Left colon (tissue), 2 donors: Measurements from ENCODE around the gene RB1. TPM values are rescaled to one million over a fixed set of nuclear protein-coding genes. Genes with fewer than 3 reads are reported as not detected.
A peak's percentile ranks its signal among the peaks of the same experiment; 100 is the strongest.
"Not testable (repeated sequence)": the region's sequence is repeated elsewhere in the genome, so short reads cannot be mapped to it uniquely, and the experiment has no call there.

Source experiments
- ATAC-seq: fragments of 200-7000 bp; cut with Tn5 transposase; one replicate; pipeline ENCODE4 v1.9.1; 2020; ENCODE audit warnings: mild to moderate bottlenecking, moderate library complexity
- DNase-seq, 2 donors: peaks; one replicate each; pipeline ENCODE4 v3.0.0-alpha.2; 2020
- intact Hi-C, 2 donors: fragments of 100-400 bp; cut with DNase I in 1 of 2; cut with micrococcal nuclease in 1 of 2; formaldehyde crosslinking; loops; one replicate each; pipeline versions ENCODE4 v1.11.2 to v1.14.0; 2022; cut with DNase I, micrococcal nuclease
- total RNA-seq, 2 donors: library from RNA; stranded (reverse); fragmentation: NEBNext Ultra II Directional; extraction: Animal tissue kit (Norgen Biotek cat#: 25700); gene quantifications; one replicate each; pipeline ENCODE4 v1.2.1, GENCODE V29; 2021
- donor health status: DM: no; HTN: no; CAD: no.
- donor health status: DM: yes; HTN: yes; CAD: no.

Gene RB1
- total RNA-seq, 2 donors from 2014 or later = 23.0 to 26.3 TPM

- ATAC-seq, intact Hi-C loops, DNase-seq: not testable (repeated sequence)
Observed at GRCh38 chr13:48426755-48427298, 123.3 kb downstream of the RB1 start.

GRCh38 chr13:48429036-48429435 lies 125.5 kb downstream of the RB1 start:
- no peak for ATAC-seq
- intact Hi-C loops = no loop called here

GRCh38 chr13:48429886-48430285 lies 126.3 kb downstream of the RB1 start:
- ATAC-seq (no peak), DNase-seq (no peak)
- intact Hi-C loops = no loop called here

More at GRCh38 chr13:48429036-48429435, 125.5 kb downstream of the RB1 start:
- no peak for DNase-seq

DNA sequence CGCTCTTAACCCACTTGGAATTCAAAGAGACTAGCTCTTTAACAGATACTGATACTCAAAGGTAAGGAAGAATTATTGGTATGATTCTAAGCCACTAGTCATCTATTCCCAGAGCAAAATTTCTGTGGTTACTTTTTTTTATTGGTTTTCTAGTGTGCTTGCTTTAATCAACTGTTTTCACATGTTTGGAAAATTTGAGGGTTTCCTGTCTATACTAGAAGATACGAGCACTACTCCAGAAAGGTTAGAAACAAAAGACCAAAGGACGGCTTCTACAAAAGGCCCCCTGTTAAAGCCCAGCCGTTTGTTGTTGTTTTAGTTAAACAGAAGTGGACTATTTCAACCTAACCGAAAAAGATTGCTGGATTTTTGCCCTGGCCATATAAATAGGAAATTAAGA lies 127.9 kb downstream of the RB1 start:
- ATAC-seq (no peak), DNase-seq (no peak)
- intact Hi-C loops = no loop called here

DNA sequence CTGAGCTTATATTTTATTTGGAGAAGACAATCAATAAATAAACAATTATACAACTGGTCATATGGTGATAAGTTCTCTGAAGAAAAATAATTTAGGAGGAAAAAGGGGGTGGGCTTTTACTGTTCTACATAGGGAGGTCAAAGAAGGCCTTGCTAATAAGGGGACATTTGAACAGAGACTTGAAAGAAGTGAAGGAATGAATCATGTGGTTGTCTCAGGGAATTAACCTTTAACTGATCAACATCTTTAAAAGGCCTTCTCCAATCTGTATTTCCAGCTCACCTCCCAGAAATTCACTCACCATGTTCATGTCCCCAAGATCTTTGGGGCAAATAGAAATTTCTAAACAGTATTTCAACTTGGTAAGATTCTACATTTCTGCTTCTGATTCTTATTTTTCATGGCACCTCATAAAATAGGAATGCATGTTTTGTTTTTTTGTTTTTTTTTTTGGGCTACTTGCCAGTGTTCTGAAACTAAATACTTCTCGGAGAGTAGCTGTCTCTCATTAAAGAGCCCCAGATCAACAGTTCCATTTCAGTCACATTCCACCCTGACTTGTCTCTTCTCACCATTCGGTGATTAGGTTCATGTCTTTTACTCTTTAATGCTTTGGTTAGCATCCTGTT lies 128.6 kb downstream of the RB1 start:
- ATAC-seq = no peak

DNA sequence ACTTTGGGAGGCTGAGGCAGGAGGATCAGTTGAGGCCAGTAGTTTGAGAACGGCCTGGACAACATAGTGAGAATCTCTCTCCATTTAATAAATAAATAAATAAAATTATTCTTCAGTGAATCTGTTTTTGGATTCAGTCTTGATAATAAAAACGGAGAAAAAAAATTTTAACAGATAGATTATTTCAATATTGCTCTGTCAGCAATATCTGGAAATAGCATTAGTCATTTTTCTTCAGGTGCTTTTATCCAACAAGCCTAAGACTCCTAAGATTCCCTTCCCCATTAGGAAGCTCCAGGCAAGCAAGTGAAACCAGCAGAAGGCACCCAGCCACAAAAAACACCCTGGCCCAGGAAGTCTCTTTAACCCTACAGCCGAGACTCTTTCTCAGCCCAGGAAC lies 130.6 kb downstream of the RB1 start:
- ATAC-seq = no peak
- DNase-seq = no peak
- intact Hi-C loops = no loop called here

More for the DNA sequence above, 128.6 kb downstream of the RB1 start:
- no peak for DNase-seq
- intact Hi-C loops = no loop called here

DNA sequence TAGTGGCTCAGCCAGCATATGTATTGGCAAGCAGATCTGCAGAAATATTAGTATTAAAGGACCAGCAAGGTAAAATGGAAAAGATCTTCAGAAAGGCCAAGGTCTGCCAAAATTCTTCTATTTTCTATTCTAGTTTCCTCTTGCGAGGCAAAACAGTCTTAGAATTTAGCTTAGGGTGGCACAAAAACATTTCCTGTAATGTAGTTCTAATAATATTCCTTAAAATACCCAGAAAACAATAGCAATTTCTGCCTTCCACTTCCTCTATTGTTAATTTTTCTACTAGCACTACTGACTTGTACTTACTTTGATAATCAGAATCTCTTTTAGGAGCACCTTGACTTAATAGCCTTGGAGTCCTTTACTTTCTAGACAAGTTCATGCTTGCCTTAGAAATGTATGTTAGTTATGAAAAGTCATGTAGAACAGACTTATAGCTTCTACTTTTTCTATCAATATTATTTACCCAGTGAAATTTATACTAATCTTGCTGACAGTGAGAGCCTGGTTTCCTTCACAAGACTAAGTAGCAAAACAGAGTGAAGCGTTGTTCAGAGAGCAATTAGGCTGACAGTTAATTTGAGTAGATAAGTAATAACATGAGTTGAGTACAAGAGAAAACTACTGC lies 133.2 kb downstream of the RB1 start:
- DNase-seq = no peak
- intact Hi-C loops = no loop called here
- ATAC-seq = no peak

DNA sequence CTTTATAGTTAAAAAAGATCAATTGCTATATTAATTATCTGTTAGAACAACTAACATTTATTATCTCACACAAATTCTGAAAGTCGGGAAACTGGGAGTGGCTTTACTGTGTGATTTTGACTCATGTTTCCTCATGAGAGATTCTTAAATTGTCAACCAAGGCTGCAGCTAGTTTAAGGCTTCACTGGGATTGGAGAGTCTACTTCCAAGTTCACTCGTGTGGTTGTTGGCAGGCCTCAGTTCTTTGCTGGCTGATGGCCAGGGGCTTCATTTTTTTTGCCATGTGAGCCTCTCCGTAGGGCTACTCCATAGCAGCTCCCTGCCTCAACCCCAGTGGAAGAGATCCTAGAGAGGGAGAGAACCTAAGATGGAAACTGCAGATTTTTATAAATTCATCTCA lies 133.8 kb downstream of the RB1 start:
- DNase-seq (peak in 1 of 2 donors; percentile 23), ATAC-seq (no peak)
- intact Hi-C loops = no loop called here

DNA sequence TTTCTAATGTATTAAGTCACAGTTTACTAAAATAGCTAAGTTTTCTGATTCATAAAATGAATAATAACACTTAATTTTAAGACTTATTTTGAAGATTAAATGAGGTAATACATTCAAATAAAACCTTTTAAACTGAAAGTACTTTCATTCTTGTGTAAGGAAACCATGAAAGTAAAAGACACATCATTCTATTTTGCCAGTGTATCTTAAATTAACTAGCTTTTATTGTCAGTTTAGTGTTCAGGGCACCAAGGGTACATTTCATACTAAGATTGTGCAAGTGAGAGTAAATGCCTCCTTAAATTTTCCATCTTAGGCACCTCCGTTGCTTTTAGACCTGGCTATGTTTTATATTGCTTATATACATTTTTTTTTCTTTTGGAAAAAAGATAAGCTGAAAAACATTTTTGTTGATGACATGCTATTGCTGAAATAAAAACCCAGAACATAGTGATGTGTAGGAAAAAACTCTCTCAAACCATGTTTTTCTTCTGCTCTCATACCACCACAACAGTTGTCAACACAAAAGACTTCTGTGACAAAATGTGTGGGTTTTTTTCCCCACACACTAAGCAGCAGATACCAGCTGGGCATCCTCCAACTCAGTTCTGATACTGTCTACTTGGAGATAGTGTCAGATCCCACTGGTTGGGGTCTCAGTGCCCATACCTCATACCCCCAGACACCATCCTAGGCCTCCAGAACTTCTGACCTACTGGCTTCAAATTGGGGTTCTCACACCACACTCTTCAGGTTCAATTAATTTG lies 140.1 kb downstream of the RB1 start:
- ATAC-seq = no peak
- no peak for DNase-seq
- intact Hi-C loops = no loop called here

DNA sequence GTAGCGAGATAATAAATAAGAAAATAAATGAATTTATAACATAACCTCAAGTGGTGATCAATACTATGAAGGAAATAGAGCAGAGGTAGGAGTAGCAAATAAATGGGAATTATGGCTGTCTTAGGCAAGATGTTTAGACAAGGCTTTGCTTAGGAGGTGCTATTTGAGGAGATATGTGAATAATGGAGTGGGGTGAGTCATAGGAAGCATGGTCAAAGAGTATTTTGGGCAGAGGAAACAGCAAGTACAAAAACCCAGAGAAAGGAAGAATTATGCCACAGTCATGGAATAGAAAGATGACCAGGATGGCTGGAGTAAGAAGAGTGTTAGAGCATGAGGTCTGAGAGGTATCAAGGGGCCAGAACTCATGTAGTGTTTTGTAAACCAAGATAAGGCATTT lies 142.9 kb downstream of the RB1 start:
- ATAC-seq = no peak
- intact Hi-C loops = no loop called here
- no peak for DNase-seq

DNA sequence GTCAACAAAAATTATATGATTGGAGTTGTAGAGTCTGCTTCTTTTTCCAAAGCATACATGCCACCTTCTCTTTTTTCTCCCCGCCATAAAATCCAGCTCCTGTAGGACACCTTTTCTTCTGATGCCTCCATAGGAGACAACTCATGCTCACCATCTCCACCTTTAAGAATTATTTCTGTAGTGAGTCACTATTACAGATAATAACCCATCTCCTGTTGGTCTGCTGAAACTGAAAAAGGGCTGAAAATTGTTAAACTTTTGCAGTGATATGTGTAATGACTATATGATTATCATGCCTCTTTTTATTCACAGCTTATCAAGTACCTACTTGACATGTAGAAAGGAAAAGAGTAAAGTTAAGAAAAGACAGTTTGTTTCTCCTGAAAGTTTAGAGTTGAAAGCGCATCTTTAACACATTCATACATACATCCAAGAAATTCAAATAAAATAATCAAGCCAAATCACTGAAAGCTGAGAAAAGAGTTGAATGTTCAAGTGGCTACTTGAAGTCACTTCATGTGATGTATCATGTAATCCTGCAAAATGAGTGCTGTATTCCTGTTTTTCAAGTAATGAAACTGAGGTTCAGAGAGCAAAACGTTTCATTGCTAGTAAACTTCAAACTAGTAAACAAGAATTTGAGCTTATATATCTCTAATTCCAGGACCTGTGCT lies 144.9 kb downstream of the RB1 start:
- ATAC-seq = no peak
- no peak for DNase-seq
- intact Hi-C loops = no loop called here

DNA sequence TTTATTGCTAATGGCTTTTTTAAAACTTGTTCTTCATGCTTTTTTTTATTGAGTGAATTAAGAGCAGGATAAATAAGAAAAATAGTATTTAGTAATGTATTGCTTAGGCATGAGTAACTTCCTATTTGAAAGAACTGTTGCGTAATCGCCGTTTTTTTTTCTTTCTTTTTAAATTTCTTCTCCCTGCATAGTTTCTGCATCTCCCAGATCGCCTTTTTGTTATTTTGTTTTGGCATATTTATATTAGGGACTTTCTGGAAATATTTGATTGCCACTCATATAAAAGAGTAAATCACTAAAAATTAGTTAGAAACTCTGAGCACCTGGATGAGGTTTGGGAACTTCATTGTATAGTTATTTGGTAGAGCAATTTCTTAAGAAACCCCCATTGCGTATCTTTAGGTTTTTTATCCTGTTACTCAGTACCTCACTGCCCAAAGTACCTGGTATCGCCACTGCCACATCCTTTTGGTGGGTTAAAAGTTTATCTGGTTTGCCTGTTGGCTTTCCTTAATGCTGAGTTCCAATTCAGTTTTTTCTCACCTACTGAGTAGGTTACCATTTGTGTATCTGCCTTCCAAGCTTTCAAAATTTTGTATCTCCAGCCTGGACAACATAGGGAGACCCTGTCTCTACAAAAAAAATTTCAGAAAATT lies 145.5 kb downstream of the RB1 start:
- ATAC-seq (no peak), DNase-seq (no peak)
- intact Hi-C loops = no loop called here

DNA sequence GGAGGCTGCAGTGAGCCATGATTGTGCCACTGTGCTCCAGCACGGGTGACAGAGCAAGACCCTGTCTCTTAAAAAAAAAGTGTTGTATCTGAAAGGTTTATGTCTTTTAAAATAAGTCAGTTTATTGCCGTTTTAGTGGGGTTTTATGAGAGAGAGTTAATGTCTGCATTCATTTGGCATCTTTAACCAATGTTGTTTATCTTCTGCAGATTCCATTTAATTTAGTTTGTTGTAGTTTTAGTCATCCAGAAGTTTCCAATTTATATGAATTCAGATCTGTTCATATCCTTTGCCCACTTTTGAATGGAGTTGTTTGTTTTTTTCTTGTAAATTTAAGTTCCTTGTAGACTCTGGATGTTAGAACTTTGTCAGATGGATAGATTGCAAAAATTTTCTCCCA lies 146.1 kb downstream of the RB1 start:
- no peak for DNase-seq
- no peak for ATAC-seq
- intact Hi-C loops = no loop called here

DNA sequence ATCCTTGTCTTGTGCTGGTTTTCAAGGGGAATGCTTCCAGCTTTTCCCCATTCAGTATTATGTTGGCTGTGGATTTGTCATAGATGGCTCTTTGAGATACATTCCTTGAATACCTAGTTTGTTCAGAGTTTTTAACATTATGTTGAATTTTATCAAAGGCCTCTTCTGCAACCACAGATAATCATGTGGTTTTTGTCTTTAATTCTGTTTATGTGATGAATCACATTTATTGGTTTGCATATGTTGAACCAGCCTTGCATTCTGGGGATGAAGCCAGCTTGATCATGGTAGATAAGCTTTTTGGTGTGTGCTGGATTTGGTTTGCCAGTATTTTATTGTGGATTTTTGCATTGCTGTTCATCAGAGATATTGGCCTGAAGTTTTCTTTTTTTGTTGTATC lies 147.6 kb downstream of the RB1 start:
- intact Hi-C loops, ATAC-seq, DNase-seq: not testable (repeated sequence)

- DNase-seq = no peak
- ATAC-seq = no peak
- intact Hi-C loops = no loop called here
Observed at GRCh38 chr13:48456546-48456945, 153.0 kb downstream of the RB1 start.

- ATAC-seq = no peak
- intact Hi-C loops = no loop called here
- no peak for DNase-seq
Observed at GRCh38 chr13:48457578-48458242, 154.2 kb downstream of the RB1 start.

- DNase-seq (no peak), ATAC-seq (no peak)
- intact Hi-C loops = no loop called here
Observed at GRCh38 chr13:48475230-48475629, 171.7 kb downstream of the RB1 start.

DNA sequence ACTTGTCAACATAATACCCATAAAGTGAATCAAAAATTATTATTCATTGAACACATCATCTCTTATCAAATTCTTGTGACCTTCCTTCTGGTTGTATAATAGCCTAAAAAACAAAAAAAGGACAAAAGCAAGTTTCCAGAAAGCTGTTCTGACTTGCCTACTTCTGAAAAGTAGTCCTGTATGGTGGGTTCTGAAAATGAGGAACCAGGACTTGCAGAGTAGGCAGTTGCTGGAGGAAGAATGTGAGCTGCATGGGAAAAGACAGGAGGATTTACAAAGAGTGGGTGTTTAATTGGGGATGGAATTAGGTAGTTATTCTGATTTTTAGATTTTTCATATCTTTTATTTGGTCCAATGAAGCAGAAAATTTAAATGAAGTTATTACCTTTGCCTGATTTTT lies 172.7 kb downstream of the RB1 start:
- ATAC-seq = no peak
- no peak for DNase-seq
- intact Hi-C loops = no loop called here
